GM15510 (cell line): ENCODE data around the gene ARMC9.

Experiments
- POLR2A ChIP-seq: IDR thresholded peaks from 3 replicates; pipeline ENCODE4 v1.6.1; 2011; ENCODE audit warnings: borderline replicate concordance; ENCODE audit not compliant: insufficient read length; ENCODE audit errors: extremely low read depth

ARMC9 gene

DNA sequence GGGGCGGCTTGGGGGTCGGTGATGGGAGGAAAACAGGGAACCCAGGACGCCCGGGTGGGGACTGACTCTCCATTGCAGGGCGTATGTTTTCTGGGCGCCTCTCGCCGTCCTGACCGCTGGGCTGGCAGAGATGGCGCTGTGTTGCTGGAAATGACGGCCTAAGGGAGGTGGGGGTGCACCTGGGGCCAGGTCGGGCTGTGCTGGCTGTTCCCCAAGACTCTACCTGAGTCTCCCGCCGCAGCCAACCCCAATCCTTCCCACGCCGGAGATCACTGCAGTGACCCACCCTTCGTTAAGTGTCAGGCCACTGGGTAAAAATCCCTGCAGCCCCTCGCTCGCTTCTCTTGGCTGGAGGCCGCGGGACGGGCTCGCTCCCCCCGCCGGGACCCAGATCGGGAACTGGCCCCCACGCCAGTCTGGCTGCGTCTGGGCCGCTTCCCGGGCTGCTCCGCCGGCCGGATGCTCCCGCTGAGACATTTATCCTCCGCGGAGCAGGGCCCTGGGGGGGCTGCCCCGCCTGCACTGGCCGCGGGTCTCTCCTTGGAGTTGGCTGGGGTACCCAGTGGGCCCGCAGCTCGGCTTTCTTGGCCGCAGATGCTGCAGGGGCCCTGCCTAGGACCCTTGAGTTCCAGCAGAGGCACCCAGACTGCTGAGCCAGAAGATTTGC, 7.8 kb upstream of the ARMC9 start:
- TF ChIP-seq POLR2A = no peak

DNA sequence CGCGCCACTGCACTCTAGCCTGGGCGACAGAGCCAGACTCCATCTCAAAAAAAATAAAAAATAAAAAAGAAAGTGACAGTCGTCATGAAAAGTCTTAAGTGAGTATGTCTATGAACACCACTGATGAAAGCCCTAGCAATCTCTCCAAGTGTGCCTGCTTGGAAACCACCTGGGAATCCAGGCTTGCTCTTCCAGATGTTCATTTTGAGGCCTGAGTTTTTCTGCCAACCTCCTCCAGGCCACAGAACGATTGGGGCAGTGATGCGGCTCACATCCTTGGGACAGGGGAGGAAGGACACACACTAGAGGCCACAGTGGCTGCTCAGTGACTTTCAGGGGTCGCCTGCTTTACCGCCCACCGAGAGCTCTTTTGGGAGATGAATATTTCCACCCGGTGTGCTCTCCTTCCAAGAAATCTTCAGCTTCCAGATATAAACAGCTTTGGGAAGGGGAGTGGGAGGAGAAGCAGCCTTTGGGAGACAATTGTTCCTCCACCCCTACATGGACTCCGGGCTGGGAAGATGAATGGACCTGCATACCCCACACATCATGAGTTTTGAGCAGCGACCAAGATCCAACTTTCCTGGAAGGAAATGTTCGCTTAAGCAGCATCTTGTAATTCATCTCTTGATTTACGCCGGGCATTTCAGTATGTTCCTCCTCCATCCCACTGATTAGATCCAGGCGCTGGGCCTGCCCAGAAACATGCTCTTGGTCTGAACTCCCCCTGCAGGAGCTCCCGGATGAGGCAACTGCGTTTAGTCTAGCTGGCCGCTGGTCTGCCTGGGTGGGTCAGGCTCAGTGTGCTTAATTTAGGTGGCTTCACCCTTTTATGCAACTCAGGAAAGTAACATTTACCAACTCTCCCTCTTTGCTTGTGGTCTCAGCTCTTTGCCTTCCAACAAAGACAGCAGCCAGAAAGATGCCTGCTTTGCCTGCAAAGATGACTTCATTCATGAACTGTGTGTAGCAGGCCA, 6.2 kb upstream of the ARMC9 start:
- TF ChIP-seq POLR2A = no peak

DNA sequence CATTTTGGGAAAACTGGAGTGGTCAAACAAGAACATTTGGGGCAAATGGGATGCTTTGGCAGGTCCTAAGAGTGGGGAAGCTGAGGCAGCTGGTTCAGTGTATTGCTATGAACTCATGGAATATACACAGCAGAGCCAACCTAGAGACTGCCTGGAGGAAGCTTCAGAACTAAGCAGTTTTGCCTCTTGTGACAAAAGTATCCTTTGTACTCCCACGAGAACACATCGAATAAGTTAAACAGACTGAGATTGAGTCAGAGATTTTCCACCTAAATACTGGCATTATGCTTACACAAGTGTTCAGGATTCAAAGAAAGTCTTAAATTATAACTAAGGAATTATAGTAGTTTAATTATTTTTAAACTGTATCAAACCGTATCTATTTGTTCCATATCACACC, 5.2 kb upstream of the ARMC9 start:
- TF ChIP-seq POLR2A = no peak

DNA sequence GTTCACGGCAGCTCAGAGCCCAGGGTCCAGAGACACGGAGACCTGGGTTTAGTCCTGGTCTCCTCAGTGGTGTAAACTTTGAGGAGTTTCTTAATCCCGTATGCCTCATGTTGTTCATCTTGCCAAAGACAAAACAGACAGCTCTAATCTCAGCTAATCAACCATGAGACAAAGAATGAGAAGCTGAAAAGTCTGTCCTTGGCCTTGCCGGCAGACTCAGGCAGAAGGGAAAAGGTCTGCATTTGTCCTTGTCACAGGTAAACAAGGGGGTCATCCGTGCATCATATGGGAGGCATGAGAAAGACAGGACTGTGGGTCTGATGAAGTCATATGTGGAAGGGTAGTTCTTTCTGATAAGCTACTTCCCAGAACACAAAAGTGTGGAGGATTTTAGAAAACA, 1.8 kb upstream of the ARMC9 start:
- TF ChIP-seq POLR2A = no peak

- TF ChIP-seq POLR2A = no peak
Measured at GRCh38 chr2:231197706-231198290, 633 bp upstream of the ARMC9 start.

- no peak for TF ChIP-seq POLR2A
Measured at GRCh38 chr2:231199219-231199618, 788 bp downstream of the ARMC9 start.

DNA sequence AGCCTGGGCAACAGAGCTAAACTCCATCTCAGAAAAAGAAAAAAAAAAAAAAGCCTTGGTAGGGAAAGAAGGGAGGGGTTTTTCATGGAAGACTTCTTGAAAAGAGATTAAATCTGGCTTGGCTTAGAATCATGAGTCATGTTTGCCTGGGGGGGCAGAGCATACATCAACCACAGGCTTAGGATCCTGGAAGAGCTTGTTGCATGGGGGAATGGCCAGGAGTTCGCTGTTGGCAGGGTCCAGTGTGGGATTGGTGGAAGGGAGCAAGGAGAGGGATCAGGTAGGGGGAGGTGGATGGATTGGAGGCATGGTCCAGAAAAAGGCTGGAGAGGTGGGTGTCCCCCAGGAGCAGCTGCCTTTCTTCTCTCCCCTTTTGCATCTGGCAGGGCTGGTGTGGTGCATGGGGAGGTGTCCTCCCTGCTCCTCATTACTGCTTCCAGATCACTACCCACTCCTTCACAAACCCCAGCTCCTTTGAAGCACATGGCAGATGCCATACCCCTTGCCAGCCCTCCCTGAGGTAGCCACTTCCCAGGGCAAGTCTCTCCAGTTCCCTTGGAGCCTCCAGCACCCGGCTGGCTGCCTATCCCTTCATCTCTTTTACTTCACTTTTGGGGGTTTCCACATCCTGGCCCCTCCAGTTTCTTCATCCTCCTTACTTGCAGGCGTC, 2.5 kb downstream of the ARMC9 start:
- TF ChIP-seq POLR2A = no peak

DNA sequence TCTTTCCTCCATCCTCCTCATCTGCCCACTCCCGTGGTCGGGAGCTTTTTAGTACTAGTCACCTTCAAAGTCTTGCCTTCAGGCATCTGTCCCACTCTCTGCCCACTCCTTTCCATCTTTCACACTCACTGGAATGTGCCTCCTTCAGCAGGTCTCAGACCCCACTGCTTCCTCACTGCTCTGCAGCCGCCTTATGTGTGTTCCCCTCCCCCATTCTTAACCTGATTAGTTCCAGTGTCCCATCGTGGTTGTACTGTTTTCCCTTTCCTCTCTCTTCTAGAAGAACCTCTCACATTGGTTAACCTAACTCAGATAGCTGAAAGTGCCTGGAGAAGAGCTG, 3.0 kb downstream of the ARMC9 start:
- TF ChIP-seq POLR2A = no peak

- TF ChIP-seq POLR2A = no peak
Measured at GRCh38 chr2:231203087-231203486, 4.7 kb downstream of the ARMC9 start.

DNA sequence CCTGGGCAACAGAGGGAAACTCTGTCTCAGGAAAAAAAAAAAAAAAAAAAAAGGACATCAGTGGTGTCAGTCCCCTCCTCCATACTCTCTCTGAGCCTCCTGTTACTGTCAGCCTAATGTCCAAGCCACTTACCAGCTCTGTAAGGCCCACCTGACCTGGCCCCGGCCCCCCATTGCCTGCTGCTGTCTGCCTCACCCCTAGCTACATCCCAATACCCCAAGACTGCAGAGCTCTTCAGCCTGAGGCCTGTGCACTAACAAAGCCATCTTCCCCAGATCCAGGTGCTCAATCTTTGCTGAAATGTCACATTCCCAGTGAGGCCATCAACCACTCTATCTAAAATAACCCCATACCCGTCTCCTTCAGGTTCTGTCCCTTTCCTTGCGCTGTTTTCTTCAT, 5.7 kb downstream of the ARMC9 start:
- no peak for TF ChIP-seq POLR2A

GRCh38 chr2:231204581-231204980, 6.2 kb downstream of the ARMC9 start:
- TF ChIP-seq POLR2A = no peak

- no peak for TF ChIP-seq POLR2A
Measured at GRCh38 chr2:231207734-231208133, 9.3 kb downstream of the ARMC9 start.

GRCh38 chr2:231210782-231211181, 12.4 kb downstream of the ARMC9 start:
- no peak for TF ChIP-seq POLR2A

DNA sequence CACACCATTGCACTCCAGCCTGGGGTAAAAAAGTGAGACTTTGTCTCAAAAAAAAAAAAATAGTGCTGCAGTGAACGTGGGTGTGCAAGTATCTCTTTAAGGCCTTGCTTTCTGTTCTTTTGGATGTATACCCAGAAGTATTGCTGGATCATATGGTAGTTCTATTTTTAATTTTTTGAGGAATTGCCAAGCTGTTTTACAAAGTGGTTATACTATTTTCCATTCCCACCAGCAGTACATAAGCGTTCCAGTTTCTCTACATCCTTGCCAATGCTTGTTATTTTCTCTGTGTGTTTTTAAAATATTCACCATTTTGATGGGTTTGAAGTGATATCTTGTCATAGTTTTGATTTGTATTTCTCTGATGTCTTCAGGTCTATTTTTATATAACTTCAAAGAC, 13.1 kb downstream of the ARMC9 start:
- TF ChIP-seq POLR2A = no peak

- no peak for TF ChIP-seq POLR2A
Measured at GRCh38 chr2:231212329-231212845, 14.0 kb downstream of the ARMC9 start.
